Measurements from ENCODE around the gene PLD2.

GRCh38 chr17:4850246-4850645 lies 43.3 kb downstream of the PLD2 start:
- TF ChIP-seq POLR2AphosphoS5 (IDR thresholded peaks at IDR 0.05; ENCODE audit: borderline replicate concordance, low read depth, low read length): no peak
- TF ChIP-seq EZH2 (IDR thresholded peaks at IDR 0.05): no peak

Data from SK-N-MC (cell line).